K562 (cell line): ENCODE data around the gene DLGAP1. TPM values are rescaled to one million over a fixed set of nuclear protein-coding genes. Genes with fewer than 3 reads are reported as not detected.

ENCODE experiments used
- ARNT ChIP-seq, 2 experiments: fragments of 450-650 bp; IDR thresholded peaks; 2 replicates each; pipeline ENCODE4 v1.6.1; 2016; ENCODE audit warnings: mild to moderate bottlenecking in 1 of 2
- E2F6 ChIP-seq, 2 experiments: IDR thresholded peaks; 2 replicates each; pipeline ENCODE4 v1.6.1; 2011; ENCODE audit warnings: borderline replicate concordance in 1 of 2, control low read depth in 1 of 2, low read depth in 1 of 2, low read length in 1 of 2, mild to moderate bottlenecking in 1 of 2, mixed read lengths in 1 of 2, moderate library complexity in 1 of 2; ENCODE audit not compliant: insufficient read depth in 1 of 2, insufficient read length in 1 of 2, poor library complexity in 1 of 2, severe bottlenecking in 1 of 2; ENCODE audit errors: extremely low read depth in 1 of 2
- EP300 ChIP-seq: IDR thresholded peaks from 2 replicates; pipeline ENCODE4 v1.6.1; 2012; ENCODE audit warnings: low read length, improper control_type of control experiment
- ETV5 ChIP-seq: sonication (generic); formaldehyde crosslinking; IDR thresholded peaks from 2 replicates; pipeline ENCODE4 v1.4.0; 2020; ENCODE audit warnings: low read depth, mild to moderate bottlenecking, missing genetic modification reagents
- HMGN3 ChIP-seq: IDR thresholded peaks from 2 replicates; pipeline ENCODE4 v1.6.1; 2011; ENCODE audit warnings: borderline replicate concordance, low read depth, mild to moderate bottlenecking, mixed read lengths, low read length; ENCODE audit not compliant: insufficient read length; ENCODE audit errors: extremely low read depth
- MLLT1 ChIP-seq, 2 experiments: fragments of 450-650 bp; IDR thresholded peaks; 2 replicates each; pipeline ENCODE4 v1.6.1; 2016
- NFYB ChIP-seq: IDR thresholded peaks from 2 replicates; pipeline ENCODE4 v1.6.1; 2011; ENCODE audit warnings: mild to moderate bottlenecking, moderate library complexity; ENCODE audit not compliant: insufficient read length; ENCODE audit errors: extremely low read depth
- POLR2B ChIP-seq: fragments of 450-650 bp; IDR thresholded peaks from 2 replicates; pipeline ENCODE4 v1.6.1; 2018; ENCODE audit warnings: low read depth; ENCODE audit not compliant: partially characterized antibody
- RBM22 ChIP-seq: fragments of 200-400 bp; formaldehyde crosslinking; IDR thresholded peaks from 2 replicates; pipeline ENCODE4 v1.6.1; 2018; ENCODE audit warnings: low read length, low read depth; ENCODE audit not compliant: poor library complexity, severe bottlenecking
- SAFB ChIP-seq: fragments of 200-400 bp; formaldehyde crosslinking; IDR thresholded peaks from 2 replicates; pipeline ENCODE4 v1.6.1; 2017; ENCODE audit warnings: low read depth, low read length, borderline replicate concordance
- SIX5 ChIP-seq, 2 experiments: IDR thresholded peaks; 2 replicates each; pipeline ENCODE4 v1.6.1; 2011; ENCODE audit warnings: low read length in 2 of 2, borderline replicate concordance in 1 of 2, low read depth in 1 of 2, mild to moderate bottlenecking in 1 of 2, moderate library complexity in 1 of 2; ENCODE audit not compliant: insufficient read depth in 1 of 2
- TOE1 ChIP-seq, 2 experiments: fragments of 450-650 bp in 1 of 2; sonication (generic) in 1 of 2; formaldehyde crosslinking in 1 of 2; IDR thresholded peaks; 2 replicates each; pipeline versions ENCODE4 v1.7.1 to v1.8.0; 2016 to 2022; ENCODE audit warnings: borderline replicate concordance in 2 of 2, mild to moderate bottlenecking in 2 of 2, antibody characterized with exemption in 1 of 2, inconsistent platforms in 1 of 2, low read depth in 1 of 2, missing genetic modification reagents in 1 of 2, moderate library complexity in 1 of 2
- ZBED1 ChIP-seq: IDR thresholded peaks from 2 replicates; pipeline ENCODE4 v1.6.1; 2014
- ZNF699 ChIP-seq: fragments of 250-450 bp; sonication (Bioruptor Pico); IDR thresholded peaks from 2 replicates; pipeline ENCODE4 v1.8.0; 2021; ENCODE audit warnings: mild to moderate bottlenecking, moderate library complexity; ENCODE audit not compliant: insufficient replicate concordance
- polyA plus RNA-seq, 8 experiments: library from polyadenylated mRNA; depleted of rRNA in 4 of 8; stranded (reverse) in 5 of 8; unstranded in 3 of 8; fragments of >200 nt; fragmentation: Nextera tagmentation in 2 of 8; fragmentation: Illumina TruSeq in 1 of 8; extraction: Ambion mirVana in 2 of 8; extraction: Trizol in 1 of 8; gene quantifications; 2 replicates each; pipeline versions ENCODE4 v1.2.1 to v1.2.3, GENCODE V29; 2011 to 2014; ENCODE audit warnings: inconsistent platforms in 1 of 8, missing spikeins in 1 of 8
- total RNA-seq, 7 experiments: library from RNA; depleted of rRNA in 6 of 7; stranded (reverse); fragments of >200 nt in 6 of 7; fragmentation: Illumina TruSeq in 2 of 7; extraction: Trizol in 2 of 7; gene quantifications; 2 replicates each; pipeline versions ENCODE4 v1.2.1 to v1.2.3, GENCODE V29; 2011 to 2021; ENCODE audit warnings: low replicate concordance in 1 of 7
- TF ChIP-seq, protein P1 (sequence below): fragments of 450-650 bp; formaldehyde crosslinking; IDR thresholded peaks from 2 replicates; pipeline ENCODE4 v1.4.0; 2022; ENCODE audit warnings: mild to moderate bottlenecking, moderate library complexity
- TF ChIP-seq, protein P2 (sequence below): fragments of 250-450 bp; sonication (Bioruptor Pico); IDR thresholded peaks from 2 replicates; pipeline ENCODE4 v1.8.0; 2021; ENCODE audit warnings: moderate library complexity, mild to moderate bottlenecking, inconsistent platforms
- TF ChIP-seq, protein P3 (sequence below): fragments of 250-450 bp; sonication (Bioruptor Pico); IDR thresholded peaks from 2 replicates; pipeline ENCODE4 v1.5.0; 2020; ENCODE audit warnings: mild to moderate bottlenecking, borderline replicate concordance
- TF ChIP-seq, protein P4 (sequence below): fragments of 450-650 bp; formaldehyde crosslinking; IDR thresholded peaks from 2 replicates; pipeline ENCODE4 v1.4.0; 2020; ENCODE audit warnings: mild to moderate bottlenecking, moderate library complexity

DLGAP1 gene
- total and polyA plus RNA-seq, 9 of the 15 experiments (the other 6 are each of a cell fraction or from before 2014, with no cell fraction given): 0.04 to 0.22 (median 0.08) TPM

DNA sequence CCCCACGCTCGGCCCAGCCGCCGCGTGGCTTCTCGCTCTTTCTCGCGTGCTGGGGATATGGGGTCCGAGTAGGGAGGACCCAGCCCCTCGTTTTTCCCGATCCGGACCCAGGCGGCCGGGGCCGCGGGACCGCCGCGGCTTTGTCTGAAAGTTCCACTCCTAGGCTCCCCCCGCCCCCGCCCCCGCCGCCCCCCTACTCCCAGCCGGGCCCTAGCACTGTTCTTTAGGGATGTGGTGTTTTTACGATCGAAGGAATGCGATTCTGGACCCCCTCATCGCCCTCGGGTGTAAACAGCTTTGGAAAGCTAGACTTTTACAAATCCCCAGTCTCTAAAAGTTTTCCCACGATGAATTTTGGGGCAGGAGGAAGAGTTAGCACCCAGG lies 1004.3 kb downstream of the DLGAP1 start (continued):
- TF ChIP-seq, protein P1, sequence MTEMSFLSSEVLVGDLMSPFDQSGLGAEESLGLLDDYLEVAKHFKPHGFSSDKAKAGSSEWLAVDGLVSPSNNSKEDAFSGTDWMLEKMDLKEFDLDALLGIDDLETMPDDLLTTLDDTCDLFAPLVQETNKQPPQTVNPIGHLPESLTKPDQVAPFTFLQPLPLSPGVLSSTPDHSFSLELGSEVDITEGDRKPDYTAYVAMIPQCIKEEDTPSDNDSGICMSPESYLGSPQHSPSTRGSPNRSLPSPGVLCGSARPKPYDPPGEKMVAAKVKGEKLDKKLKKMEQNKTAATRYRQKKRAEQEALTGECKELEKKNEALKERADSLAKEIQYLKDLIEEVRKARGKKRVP (CRISPR knock-in tag): peak; percentile 37; the same call in 1 of the 2 replicates
- TF ChIP-seq ARNT (IDR thresholded peaks at IDR 0.05): no peak
- TF ChIP-seq, protein P2, sequence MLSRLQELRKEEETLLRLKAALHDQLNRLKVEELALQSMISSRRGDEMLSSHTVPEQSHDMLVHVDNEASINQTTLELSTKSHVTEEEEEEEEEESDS (CRISPR knock-in tag): no peak
- no peak for TF ChIP-seq SIX5 (IDR thresholded peaks at IDR 0.05; ENCODE audit: borderline replicate concordance in 1 of 2, insufficient read depth in 1 of 2, low read depth in 1 of 2, low read length in 2 of 2)
- no peak for TF ChIP-seq ETV5 (CRISPR knock-in tag)
- no peak for TF ChIP-seq MLLT1 (IDR thresholded peaks at IDR 0.05)
- no peak for TF ChIP-seq ZBED1
- TF ChIP-seq EP300: no peak
- TF ChIP-seq NFYB: no peak
- TF ChIP-seq RBM22: peak; percentile 27
- TF ChIP-seq HMGN3: peak; percentile 1
- TF ChIP-seq, protein P3, sequence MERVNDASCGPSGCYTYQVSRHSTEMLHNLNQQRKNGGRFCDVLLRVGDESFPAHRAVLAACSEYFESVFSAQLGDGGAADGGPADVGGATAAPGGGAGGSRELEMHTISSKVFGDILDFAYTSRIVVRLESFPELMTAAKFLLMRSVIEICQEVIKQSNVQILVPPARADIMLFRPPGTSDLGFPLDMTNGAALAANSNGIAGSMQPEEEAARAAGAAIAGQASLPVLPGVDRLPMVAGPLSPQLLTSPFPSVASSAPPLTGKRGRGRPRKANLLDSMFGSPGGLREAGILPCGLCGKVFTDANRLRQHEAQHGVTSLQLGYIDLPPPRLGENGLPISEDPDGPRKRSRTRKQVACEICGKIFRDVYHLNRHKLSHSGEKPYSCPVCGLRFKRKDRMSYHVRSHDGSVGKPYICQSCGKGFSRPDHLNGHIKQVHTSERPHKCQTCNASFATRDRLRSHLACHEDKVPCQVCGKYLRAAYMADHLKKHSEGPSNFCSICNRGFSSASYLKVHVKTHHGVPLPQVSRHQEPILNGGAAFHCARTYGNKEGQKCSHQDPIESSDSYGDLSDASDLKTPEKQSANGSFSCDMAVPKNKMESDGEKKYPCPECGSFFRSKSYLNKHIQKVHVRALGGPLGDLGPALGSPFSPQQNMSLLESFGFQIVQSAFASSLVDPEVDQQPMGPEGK: no peak
- TF ChIP-seq, protein P4, sequence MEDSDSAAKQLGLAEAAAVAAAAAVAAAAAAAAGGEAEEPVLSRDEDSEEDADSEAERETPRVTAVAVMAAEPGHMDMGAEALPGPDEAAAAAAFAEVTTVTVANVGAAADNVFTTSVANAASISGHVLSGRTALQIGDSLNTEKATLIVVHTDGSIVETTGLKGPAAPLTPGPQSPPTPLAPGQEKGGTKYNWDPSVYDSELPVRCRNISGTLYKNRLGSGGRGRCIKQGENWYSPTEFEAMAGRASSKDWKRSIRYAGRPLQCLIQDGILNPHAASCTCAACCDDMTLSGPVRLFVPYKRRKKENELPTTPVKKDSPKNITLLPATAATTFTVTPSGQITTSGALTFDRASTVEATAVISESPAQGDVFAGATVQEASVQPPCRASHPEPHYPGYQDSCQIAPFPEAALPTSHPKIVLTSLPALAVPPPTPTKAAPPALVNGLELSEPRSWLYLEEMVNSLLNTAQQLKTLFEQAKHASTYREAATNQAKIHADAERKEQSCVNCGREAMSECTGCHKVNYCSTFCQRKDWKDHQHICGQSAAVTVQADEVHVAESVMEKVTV (CRISPR knock-in tag): 0 out of 2 replicates have a peak, but pooled peaks have one; percentile 15
- TF ChIP-seq TOE1 (IDR thresholded peaks at IDR 0.05; ENCODE audit: borderline replicate concordance): no peak
- no peak for TF ChIP-seq TOE1 (CRISPR knock-in tag; IDR thresholded peaks at IDR 0.05; ENCODE audit: borderline replicate concordance, low read depth)
- TF ChIP-seq ZNF699 (CRISPR knock-in tag): no peak
- TF ChIP-seq POLR2B: no peak
- peak; percentile 82; the same call in 1 of the 2 replicates for TF ChIP-seq SAFB
- no peak for TF ChIP-seq E2F6 (IDR thresholded peaks at IDR 0.05; ENCODE audit: borderline replicate concordance in 1 of 2, extremely low read depth in 1 of 2, insufficient read depth in 1 of 2, insufficient read length in 1 of 2, low read depth in 1 of 2, low read length in 1 of 2, poor library complexity in 1 of 2, severe bottlenecking in 1 of 2)
